Measurements from ENCODE around the gene PCDHGA6.
A peak's percentile ranks its signal among the peaks of the same experiment; 100 is the strongest.
"Not testable (repeated sequence)": the region's sequence is repeated elsewhere in the genome, so short reads cannot be mapped to it uniquely, and the experiment has no call there.

The PCDHGA6 gene

DNA sequence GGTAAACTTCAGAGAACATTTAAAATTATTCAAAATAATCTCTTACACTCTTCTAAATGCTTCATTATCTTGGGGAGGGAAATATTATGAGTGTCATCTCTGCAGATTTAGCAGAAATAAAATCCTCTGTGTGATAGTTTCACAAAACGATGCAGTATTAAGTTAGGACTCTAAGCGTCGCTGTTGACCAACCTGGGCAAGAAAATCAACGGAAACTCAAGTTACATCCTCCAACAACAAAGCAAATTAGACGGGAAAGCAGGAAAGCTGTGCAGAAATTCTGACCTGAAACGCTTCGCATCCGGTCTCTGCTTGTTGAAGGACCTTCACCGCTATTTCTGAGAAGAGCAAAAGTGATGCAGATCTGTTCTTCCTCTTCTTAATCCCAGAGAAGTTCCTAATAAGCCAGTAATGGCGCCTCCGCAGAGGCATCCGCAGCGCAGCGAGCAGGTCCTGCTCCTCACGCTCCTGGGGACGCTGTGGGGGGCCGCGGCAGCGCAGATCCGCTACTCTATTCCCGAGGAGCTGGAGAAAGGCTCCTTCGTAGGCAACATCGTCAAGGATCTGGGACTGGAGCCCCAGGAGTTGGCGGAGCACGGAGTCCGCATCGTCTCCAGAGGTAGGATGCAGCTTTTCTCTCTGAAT is at the start of gene PCDHGA6:
PCDHGA6 (plus strand) TSS at position 219 of the 645 bp plus-strand sequence; CDS start at position 412, 193 bp downstream.
- DNase-seq (ENCODE audit: low read depth in 2 of 2) = no peak

DNA sequence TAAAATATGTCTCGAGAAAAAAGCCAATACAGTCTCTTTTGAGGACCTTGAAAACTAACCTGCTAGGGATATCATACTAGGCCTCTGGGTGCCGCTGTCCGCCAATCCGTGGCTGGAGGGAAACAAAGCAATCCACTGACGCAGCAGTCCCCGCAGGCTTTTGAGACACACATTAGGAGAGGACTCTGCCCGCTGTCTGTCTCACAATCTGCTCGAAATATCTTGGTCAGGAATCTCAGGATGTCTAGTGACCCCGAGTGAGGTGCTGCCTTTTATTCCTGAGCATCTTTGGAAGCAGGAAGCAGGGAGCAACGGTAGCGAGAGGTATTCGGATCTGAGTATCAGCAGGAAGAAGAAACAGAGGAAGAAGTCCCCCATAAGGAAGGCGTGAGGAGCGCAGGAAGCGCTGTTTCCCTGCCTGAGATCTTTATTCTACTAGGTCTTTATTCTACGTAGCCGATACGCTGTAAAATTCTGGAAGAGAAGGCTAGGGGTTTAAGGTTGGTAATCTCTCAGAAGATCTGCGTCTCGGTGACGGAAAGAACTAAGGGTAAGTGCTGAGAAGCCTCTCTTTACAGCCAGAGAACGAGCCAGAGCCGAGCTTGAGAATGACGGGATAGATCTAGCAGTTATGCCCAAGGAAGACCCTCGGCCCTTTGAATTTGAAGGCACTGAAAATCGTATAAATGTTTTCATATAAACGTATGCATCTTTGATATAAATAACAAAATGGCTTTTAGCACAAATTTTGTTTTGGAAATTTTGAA is 47.4 kb upstream of the PCDHGA6 start:
- peak; percentile 35 to 51 for DNase-seq (ENCODE audit: low read depth in 2 of 2)

DNA sequence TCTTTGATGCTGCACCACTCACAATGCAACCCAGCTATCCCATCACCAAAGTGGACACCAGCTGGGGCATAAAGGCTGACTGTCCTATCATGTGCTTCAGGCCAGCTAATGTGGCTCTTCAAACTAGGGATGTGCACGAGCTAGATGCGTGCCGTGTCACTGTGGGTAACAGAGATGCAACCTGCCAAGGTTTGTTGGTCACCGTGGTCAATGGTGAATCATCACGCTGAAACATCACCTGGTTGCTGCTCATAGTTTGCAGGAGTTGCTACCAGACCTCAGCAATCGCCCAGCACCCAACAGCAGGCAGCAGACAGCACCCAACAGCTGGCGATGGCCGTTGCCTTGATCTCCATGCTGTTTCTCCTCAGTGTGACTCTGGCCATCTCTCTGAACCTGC is 45.5 kb upstream of the PCDHGA6 start:
- DNase-seq (ENCODE audit: low read depth in 2 of 2) = no peak

DNA sequence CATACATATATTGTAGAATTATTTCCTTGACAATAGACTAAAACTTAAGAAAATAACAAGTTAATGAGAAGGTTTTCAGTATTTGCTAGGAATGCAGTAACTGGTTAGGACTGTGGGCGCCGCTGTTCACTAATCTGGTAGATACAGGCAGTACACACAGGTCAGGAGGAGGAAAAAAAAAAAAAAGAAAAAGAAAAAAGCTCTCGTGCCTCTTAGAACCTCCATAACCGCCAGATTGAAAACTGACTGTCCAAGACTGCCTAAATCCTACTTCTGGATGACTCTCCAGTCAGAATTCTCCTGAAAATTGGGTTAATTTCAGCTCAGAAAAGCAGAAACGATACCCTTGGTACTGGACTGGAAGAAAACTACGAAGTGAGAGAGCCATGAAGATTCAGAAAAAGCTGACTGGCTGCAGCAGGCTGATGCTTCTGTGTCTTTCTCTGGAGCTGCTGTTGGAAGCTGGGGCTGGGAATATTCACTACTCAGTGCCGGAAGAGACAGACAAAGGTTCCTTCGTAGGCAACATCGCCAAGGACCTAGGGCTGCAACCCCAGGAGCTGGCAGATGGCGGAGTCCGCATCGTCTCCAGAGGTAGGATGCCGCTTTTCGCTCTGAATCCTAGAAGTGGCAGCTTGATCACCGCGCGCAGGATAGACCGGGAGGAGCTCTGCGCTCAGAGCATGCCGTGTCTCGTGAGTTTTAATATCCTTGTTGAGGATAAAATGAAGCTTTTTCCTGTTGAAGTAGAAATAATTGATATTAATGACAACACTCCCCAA is 43.2 kb upstream of the PCDHGA6 start, which contains the start of gene PCDHGA1:
PCDHGA1 (plus strand) TSS at position 216 of the 782 bp plus-strand sequence.
- no peak for DNase-seq (ENCODE audit: low read depth in 2 of 2)

DNA sequence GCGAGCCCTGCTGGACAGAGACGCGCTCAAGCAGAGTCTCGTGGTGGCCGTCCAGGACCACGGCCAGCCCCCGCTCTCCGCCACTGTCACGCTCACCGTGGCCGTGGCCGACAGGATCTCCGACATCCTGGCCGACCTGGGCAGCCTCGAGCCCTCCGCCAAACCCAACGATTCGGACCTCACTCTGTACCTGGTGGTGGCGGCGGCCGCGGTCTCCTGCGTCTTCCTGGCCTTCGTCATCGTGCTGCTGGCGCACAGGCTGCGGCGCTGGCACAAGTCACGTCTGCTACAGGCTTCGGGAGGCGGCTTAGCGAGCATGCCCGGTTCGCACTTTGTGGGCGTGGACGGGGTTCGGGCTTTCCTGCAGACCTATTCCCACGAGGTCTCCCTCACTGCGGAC is 41.1 kb upstream of the PCDHGA6 start:
- not testable (repeated sequence) for DNase-seq (ENCODE audit: low read depth in 2 of 2)

DNA sequence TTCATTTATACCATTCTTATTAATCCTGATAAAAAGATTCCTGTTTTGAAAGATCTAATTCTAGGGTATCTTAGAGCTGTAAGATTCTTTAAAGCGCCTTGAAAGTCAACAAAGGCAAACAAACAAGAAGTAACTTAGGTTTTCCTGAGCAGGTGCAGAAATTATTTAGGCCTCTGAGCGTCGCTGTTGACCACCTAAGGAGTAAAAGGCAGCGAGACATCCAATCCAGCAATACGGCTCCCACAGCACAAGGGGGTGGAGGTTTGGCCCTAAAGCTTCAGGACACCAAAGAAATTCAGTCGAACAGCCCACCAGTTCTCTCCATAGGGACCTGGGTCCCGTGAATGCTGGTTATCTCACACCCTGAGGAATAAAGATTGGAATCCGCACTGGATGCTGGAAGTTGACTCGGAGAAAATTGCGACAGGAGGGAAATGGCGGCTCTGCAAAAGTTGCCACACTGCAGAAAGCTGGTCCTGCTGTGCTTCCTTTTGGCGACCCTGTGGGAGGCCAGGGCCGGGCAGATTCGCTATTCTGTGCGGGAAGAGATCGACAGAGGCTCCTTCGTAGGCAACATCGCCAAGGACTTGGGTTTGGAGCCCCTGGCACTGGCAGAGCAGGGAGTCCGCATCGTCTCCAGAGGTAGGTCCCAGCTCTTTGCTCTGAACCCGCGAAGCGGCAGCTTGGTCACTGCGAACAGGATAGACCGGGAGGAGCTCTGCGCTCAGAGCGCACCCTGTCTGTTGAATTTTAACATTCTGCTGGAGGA is 35.0 kb upstream of the PCDHGA6 start, which contains the start of gene PCDHGA2:
PCDHGA2 (plus strand) TSS at position 223 of the 769 bp plus-strand sequence.
- no peak for DNase-seq (ENCODE audit: low read depth in 2 of 2)

DNA sequence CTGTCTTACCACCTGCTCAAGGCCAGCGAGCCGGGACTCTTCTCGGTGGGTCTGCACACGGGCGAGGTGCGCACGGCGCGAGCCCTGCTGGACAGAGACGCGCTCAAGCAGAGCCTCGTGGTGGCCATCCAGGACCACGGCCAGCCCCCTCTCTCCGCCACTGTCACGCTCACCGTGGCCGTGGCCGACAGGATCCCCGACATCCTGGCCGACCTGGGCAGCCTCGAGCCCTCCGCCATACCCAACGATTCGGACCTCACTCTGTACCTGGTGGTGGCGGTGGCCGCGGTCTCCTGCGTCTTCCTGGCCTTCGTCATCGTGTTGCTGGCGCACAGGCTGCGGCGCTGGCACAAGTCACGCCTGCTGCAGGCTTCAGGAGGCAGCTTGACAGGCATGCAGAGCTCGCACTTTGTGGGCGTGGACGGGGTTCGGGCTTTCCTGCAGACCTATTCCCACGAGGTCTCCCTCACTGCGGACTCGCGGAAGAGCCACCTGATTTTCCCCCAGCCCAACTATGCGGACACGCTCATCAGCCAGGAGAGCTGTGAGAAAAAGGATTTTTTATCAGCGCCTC is 32.8 kb upstream of the PCDHGA6 start:
- not testable (repeated sequence) for DNase-seq (ENCODE audit: low read depth in 2 of 2)

DNA sequence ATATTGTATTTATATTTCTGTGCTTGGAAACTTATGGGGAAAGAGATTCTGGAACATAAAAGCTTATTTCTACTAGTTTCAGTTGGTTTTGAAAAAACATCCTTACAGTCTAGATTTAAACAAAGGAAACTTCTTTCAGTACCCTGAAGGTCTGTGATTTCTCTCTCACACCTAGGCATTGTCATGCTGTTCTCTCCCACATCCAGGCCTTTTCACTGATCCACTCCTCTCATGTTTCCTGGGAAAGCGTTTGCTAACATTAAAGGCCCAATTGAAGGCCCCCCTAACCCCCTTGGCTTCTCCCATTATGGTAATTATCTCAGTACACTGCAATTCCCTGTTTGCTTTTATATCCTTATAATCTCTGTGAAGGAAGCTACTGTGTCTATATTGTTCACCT is 30.9 kb upstream of the PCDHGA6 start:
- DNase-seq (ENCODE audit: low read depth in 2 of 2) = no peak

DNA sequence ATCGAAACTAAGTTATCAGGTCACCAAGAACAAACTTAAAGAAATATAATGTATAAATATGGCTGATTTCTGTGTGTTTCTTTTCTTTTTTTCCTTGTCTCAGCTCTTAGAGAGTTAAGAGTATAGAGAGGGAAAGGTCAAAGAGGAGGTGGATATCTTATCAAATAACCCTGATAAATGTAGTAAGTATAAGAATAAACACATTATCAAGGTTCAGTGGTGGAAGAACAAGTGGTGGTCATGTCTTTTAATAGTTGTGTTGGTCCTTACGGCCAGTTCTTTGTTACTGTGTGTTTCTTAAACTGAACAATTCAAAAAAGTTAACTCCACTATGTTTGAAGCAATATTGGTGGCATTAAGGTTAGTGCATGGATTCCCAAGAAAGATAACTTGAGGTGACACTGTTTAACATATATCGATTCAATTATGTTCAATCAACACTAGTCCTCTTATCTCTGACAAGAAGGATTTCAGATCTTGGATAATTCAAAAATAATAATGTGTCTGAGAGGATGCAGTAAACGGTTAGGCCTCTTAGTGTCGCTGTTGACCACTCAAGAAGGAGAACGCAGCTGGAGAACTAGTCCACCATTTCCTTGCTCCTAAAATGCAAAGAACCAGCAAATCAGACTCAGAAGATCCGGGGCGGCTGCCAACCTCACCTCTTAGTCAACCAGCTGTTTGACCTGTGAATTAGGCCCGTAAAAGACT is 30.3 kb upstream of the PCDHGA6 start, which contains the start of gene PCDHGA3:
PCDHGA3 (plus strand) TSS at position 588 of the 711 bp plus-strand sequence. CDS start 205 bp downstream, outside the sequence.
- no peak for DNase-seq (ENCODE audit: low read depth in 2 of 2)

DNA sequence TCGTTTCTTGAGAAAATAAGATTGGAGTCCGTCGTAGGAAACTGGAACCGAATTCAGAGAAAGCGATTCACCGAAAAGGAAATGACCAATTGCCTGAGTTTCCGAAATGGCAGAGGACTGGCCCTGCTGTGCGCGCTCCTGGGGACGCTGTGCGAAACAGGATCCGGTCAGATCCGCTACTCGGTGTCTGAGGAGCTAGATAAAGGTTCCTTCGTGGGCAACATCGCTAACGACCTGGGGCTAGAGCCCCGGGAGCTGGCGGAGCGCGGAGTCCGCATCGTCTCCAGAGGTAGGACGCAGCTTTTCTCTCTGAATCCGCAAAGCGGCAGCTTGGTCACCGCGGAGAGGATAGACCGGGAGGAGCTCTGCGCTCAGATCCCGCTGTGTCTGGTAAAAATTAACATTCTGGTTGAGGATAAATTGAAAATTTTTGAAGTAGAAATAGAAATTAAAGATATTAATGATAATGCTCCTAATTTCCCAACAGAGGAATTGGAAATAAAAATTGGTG is 29.7 kb upstream of the PCDHGA6 start:
- DNase-seq (ENCODE audit: low read depth in 2 of 2) = no peak

DNA sequence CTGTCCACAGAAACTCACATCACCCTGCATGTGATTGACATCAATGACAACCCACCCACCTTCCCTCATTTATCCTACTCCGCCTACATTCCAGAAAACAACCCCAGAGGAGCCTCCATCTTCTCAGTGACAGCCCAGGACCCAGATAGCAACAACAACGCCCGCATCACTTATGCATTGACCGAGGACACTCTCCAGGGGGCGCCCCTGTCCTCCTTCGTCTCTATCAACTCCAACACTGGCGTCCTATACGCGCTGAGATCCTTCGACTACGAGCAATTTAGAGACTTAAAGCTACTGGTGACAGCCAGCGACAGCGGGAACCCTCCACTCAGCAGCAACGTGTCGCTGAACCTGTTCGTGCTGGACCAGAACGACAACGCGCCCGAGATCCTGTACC is 28.4 kb upstream of the PCDHGA6 start:
- DNase-seq (ENCODE audit: low read depth in 2 of 2) = no peak

DNA sequence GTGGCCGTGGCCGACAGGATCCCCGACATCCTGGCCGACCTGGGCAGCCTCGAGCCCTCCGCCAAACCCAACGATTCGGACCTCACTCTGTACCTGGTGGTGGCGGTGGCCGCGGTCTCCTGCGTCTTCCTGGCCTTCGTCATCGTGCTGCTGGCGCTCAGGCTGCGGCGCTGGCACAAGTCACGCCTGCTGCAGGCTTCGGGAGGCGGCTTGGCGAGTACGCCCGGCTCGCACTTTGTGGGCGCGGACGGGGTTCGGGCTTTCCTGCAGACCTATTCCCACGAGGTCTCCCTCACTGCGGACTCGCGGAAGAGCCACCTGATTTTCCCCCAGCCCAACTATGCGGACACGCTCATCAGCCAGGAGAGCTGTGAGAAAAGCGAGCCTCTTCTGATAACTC is 27.7 kb upstream of the PCDHGA6 start:
- not testable (repeated sequence) for DNase-seq (ENCODE audit: low read depth in 2 of 2)

DNA sequence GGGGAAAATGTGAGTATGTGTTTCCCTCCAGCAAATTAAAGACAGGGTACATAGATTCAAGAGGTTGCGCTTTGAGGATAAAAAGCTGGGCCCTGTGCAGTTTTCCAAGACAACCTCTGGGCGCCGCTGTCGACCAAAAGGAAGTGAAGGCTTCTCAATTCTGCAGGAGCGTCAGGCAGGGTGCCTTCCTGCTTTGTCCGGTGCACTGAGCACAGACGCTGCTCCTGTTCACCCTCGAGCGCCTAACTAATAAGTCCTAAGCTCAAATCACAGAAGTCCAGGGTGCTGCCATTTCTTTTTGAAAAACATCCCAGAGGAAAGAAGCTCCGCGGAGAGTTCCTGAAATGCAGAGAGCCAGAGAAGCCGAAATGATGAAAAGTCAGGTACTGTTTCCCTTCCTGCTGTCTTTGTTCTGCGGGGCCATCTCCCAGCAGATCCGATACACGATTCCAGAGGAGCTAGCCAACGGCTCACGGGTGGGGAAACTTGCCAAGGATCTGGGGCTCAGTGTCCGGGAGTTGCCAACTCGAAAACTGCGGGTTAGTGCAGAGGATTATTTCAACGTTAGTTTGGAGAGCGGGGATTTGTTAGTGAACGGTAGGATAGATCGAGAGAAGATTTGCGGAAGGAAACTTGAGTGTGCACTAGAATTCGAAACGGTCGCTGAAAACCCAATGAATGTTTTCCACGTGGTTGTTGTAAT is 23.6 kb upstream of the PCDHGA6 start, which contains the start of gene PCDHGB1:
PCDHGB1 (plus strand) TSS at position 183 of the 703 bp plus-strand sequence; CDS start at position 345, 162 bp downstream.
- DNase-seq (ENCODE audit: low read depth in 2 of 2) = no peak

DNA sequence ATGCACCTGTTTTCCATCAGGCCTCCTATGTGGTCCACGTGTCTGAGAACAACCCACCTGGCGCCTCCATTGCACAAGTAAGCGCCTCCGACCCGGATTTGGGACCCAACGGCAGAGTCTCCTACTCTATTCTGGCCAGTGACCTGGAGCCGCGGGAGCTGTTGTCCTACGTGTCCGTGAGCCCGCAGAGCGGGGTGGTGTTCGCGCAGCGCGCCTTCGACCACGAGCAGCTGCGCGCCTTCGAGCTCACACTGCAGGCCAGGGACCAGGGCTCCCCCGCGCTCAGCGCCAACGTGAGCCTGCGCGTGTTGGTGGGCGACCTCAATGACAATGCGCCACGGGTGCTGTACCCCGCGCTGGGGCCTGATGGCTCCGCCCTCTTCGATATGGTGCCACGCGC is 22.1 kb upstream of the PCDHGA6 start:
- no peak for DNase-seq (ENCODE audit: low read depth in 2 of 2)

DNA sequence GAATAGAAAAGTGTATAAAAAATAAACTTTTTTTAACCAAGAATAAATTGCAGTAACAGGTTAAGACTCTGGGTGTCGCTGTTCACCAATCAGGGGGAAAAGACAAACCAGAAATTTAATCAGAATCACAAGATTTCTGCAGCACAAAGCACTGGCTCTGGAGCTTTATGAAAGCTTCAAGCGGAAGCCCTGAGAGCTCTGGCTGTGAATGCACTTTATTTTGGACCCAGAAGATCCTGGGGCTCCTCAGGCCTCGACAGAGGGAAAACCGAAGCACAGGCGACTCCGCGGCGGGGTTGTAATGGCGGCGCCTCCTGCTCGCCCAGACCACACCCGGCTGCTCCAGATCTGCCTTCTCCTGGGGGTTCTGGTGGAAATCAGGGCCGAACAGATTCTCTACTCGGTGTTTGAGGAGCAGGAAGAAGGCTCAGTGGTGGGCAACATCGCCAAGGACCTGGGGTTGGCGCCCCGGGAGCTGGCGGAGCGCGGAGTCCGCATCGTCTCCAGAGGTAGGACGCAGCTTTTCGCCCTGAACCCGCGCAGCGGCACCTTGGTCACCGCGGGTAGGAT is 18.7 kb upstream of the PCDHGA6 start, which contains the start of gene PCDHGA4:
PCDHGA4 (plus strand) TSS at position 122 of the 570 bp plus-strand sequence; CDS start at position 209, 87 bp downstream.
- DNase-seq (ENCODE audit: low read depth in 2 of 2) = no peak

DNA sequence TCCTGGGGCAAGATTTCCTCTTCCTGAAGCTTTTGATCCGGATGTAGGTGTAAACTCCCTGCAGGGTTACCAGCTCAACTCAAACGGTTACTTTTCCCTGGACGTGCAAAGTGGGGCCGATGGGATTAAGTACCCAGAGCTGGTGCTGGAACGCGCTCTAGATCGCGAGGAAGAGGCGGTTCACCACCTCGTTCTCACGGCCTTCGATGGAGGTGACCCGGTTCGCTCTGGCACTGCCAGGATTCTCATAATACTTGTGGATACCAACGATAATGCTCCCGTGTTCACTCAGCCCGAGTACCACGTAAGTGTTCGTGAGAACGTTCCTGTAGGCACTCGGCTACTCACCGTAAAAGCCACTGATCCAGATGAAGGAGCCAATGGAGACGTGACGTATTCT is 18.1 kb upstream of the PCDHGA6 start:
- DNase-seq (ENCODE audit: low read depth in 2 of 2) = no peak

DNA sequence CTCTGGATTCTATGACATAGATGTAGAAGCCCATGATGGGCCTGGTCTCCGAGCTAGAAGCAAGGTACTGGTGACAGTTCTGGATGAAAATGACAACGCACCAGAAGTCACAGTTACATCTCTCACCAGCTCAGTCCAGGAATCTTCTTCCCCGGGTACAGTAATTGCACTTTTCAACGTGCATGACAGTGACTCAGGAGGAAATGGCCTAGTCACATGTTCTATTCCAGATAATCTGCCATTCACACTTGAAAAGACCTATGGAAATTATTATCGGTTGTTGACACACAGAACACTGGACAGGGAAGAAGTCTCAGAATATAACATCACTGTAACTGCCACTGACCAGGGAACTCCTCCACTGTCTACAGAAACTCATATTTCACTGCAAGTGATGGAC is 17.6 kb upstream of the PCDHGA6 start:
- no peak for DNase-seq (ENCODE audit: low read depth in 2 of 2)

DNA sequence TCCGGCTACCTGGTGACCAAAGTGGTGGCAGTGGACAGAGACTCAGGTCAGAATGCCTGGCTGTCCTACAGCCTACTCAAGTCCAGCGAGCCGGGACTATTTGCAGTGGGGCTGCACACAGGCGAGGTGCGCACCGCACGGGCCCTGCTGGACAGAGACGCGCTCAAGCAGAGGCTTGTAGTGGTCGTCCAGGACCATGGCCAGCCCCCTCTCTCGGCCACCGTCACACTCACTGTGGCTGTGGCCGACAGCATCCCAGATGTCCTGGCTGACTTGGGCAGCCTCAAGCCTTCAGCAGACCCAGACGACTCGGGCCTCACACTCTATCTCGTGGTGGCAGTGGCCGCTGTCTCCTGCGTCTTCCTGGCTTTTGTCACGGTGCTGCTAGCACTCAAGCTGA is 16.7 kb upstream of the PCDHGA6 start:
- no peak for DNase-seq (ENCODE audit: low read depth in 2 of 2)
